ENCODE measurements around the gene CDK10. TPM values are rescaled to one million over a fixed set of nuclear protein-coding genes. Genes with fewer than 3 reads are reported as not detected.
A peak's percentile ranks its signal among the peaks of the same experiment; 100 is the strongest.

Gene CDK10
- total RNA-seq, 1 donor from 2014 or later, result 79.6 TPM

DNA sequence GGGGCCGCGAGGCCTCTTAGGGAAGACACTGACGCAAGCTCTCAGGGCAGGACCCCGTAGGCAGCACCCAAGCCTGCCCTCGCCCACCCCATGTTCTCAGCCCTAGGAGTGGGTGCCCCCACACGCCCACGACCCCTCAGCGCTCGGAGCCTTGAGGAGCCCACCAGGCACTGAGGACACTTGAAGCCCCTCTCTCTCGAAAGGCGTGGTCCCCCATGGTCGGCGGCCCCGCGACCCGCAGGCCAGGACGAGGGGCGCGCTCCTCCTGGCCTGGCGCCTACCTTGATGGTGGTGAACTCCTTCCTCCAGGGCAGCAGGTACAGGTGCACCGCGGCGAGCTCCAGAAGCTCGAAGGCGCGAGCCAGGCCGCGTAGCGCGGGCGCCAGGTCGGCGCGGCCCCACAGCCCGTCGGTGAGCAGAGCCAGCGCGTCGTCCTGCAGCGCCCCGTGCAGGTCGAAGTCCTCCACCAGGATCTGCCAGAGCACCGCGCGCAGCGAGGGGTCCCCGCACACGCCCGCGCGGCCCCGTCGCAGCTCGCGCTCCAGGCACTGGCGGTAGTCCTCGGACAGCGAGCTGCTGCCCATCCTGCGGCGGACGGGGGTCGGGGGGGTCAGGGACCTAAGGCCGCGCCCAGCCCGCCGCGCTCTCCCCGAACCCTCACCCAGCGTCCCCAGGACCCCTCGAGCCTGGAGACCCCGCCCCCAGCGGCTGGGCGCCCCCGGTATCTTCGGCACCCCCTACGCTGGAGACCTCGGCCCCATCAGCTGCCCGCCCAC, 14.3 kb downstream of the CDK10 start:
- H3K27me3 ChIP-seq (ENCODE audit: low read depth), result no peaks in the 10 kb centered on the region
- ATAC-seq (peak; percentile 55 to 60), DNase-seq (peak; percentile 77)
- intact Hi-C loops (cut with DNase I), result loop anchor here (10.0 kb wide), 1 partner anchor 164 kb away; no protein-coding TSS in a partner anchor
- peak overlapping the region; percentile 73 for H3K4me3 ChIP-seq
- peak overlapping the region; percentile 86 for H3K27ac ChIP-seq
- H3K9me3 ChIP-seq, result no peaks in the 10 kb centered on the region
- peaks cover 22% of the 10 kb centered on the region for H3K36me3 ChIP-seq
- peaks cover 17% of the 10 kb centered on the region for H3K4me1 ChIP-seq
- TF ChIP-seq, protein P1, sequence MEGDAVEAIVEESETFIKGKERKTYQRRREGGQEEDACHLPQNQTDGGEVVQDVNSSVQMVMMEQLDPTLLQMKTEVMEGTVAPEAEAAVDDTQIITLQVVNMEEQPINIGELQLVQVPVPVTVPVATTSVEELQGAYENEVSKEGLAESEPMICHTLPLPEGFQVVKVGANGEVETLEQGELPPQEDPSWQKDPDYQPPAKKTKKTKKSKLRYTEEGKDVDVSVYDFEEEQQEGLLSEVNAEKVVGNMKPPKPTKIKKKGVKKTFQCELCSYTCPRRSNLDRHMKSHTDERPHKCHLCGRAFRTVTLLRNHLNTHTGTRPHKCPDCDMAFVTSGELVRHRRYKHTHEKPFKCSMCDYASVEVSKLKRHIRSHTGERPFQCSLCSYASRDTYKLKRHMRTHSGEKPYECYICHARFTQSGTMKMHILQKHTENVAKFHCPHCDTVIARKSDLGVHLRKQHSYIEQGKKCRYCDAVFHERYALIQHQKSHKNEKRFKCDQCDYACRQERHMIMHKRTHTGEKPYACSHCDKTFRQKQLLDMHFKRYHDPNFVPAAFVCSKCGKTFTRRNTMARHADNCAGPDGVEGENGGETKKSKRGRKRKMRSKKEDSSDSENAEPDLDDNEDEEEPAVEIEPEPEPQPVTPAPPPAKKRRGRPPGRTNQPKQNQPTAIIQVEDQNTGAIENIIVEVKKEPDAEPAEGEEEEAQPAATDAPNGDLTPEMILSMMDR (IDR thresholded peaks at IDR 0.05), result peak; percentile 31

- Histone ChIP-seq H3K36me3 (peaks cover 16% of the 10 kb centered on the region), H3K4me3 (peak within 1 kb of the TSS; percentile 73), H3K9me3 (no peaks in the 10 kb centered on the region), H3K4me1 (peaks cover 22% of the 10 kb centered on the region), H3K27ac (peak within 1 kb of the TSS; percentile 86), H3K27me3 (ENCODE audit: low read depth) (no peaks in the 10 kb centered on the region)
- intact Hi-C loops (cut with DNase I), result loop anchor here (10.0 kb wide), 1 partner anchor 163 kb away; no protein-coding TSS in a partner anchor
- ATAC-seq (peak; percentile 89 to 92), DNase-seq (peak; percentile 96)
- TF ChIP-seq, protein P1 (IDR thresholded peaks at IDR 0.05), result no peak
Measured at GRCh38 chr16:89701425-89702406, 15.2 kb downstream of the CDK10 start, which contains the start of gene SPATA2L. TSS of gene SPATA2L (minus strand) at chr16:89701705. CDS start at chr16:89701232, 473 bp downstream.

GRCh38 chr16:89704281-89704680, 17.8 kb downstream of the CDK10 start:
- intact Hi-C loops (cut with DNase I), result loop anchor here (10.0 kb wide), 1 partner anchor 161 kb away; no protein-coding TSS in a partner anchor
- no peaks in the 10 kb centered on the region for H3K27me3 ChIP-seq (ENCODE audit: low read depth)
- no peak overlapping the region for H3K27ac ChIP-seq
- TF ChIP-seq, protein P1 (IDR thresholded peaks at IDR 0.05), result no peak
- ATAC-seq (no peak), DNase-seq (no peak)
- no peaks in the 10 kb centered on the region for H3K9me3 ChIP-seq
- no peak overlapping the region for H3K4me3 ChIP-seq
- peaks cover 22% of the 10 kb centered on the region for H3K4me1 ChIP-seq
- H3K36me3 ChIP-seq, result no peaks in the 10 kb centered on the region

- H3K27me3 ChIP-seq (ENCODE audit: low read depth), result no peaks in the 10 kb centered on the region
- no peak overlapping the region for H3K4me3 ChIP-seq
- no peaks in the 10 kb centered on the region for H3K9me3 ChIP-seq
- TF ChIP-seq, protein P1 (IDR thresholded peaks at IDR 0.05), result no peak
- no peak overlapping the region for H3K27ac ChIP-seq
- ATAC-seq (no peak), DNase-seq (no peak)
- H3K4me1 ChIP-seq, result peaks cover 15% of the 10 kb centered on the region
- H3K36me3 ChIP-seq, result no peaks in the 10 kb centered on the region
- intact Hi-C loops (cut with DNase I), result loop anchor here (10.0 kb wide), 1 partner anchor 160 kb away; no protein-coding TSS in a partner anchor
Measured at GRCh38 chr16:89705006-89705405, 18.5 kb downstream of the CDK10 start.

Data from lower lobe of right lung (tissue), 2 donors.